SU-DHL-6 (cell line): ENCODE measurements around the gene SPECC1.

Source experiments
- H2AFZ ChIP-seq: fragments of 200-600 bp; sonication (generic); 2 replicates; pipeline ENCODE4 v1.6.1; 2014; ENCODE audit warnings: low read depth, mild to moderate bottlenecking, moderate library complexity, mixed read lengths, antibody characterized with exemption, low read length; ENCODE audit not compliant: severe bottlenecking
- H3F3A ChIP-seq: fragments of 200-600 bp; shearing (Covaris generic); 2 replicates; pipeline ENCODE4 v1.6.0; 2016; ENCODE audit warnings: antibody characterized with exemption, mild to moderate bottlenecking; ENCODE audit not compliant: insufficient read depth
- H3K27ac ChIP-seq: fragments of 200-600 bp; sonication (generic); 2 replicates; pipeline ENCODE4 v1.5.1; 2016; ENCODE audit warnings: low read depth, mild to moderate bottlenecking, low read length, moderate library complexity, mixed read lengths
- H3K27me3 ChIP-seq: fragments of 200-600 bp; sonication (generic), shearing (Covaris generic); 2 replicates; pipeline ENCODE4 v1.6.0; 2014; ENCODE audit warnings: mild to moderate bottlenecking, low read length
- H3K36me3 ChIP-seq: fragments of 200-600 bp; sonication (generic); 2 replicates; pipeline ENCODE4 v1.6.1; 2014; ENCODE audit warnings: mild to moderate bottlenecking, low read length, mixed read lengths
- H3K4me2 ChIP-seq: fragments of 300-600, 200-600 bp; shearing (Covaris generic), sonication (generic); 2 replicates; pipeline ENCODE4 v1.6.0; 2014; ENCODE audit warnings: low read length, low read depth, mild to moderate bottlenecking; ENCODE audit not compliant: poor library complexity, severe bottlenecking
- H3K4me3 ChIP-seq: fragments of 200-600 bp; sonication (generic); 2 replicates; pipeline ENCODE4 v1.5.1; 2014; ENCODE audit warnings: antibody characterized with exemption, low read length, mild to moderate bottlenecking, mixed read lengths; ENCODE audit not compliant: insufficient read depth, poor library complexity, severe bottlenecking
- H3K79me2 ChIP-seq: fragments of 200-600 bp; sonication (generic); 2 replicates; pipeline ENCODE4 v1.6.1; 2014; ENCODE audit warnings: mild to moderate bottlenecking, low read length, moderate library complexity; ENCODE audit not compliant: insufficient read depth
- H3K9ac ChIP-seq: fragments of 200-600 bp; sonication (generic); 2 replicates; pipeline ENCODE4 v1.7.0; 2014; ENCODE audit warnings: mild to moderate bottlenecking, low read length
- H3K9me2 ChIP-seq: fragments of 200-600 bp; sonication (generic); replicated peaks from 2 replicates; pipeline ENCODE4 v1.6.1; 2014; ENCODE audit warnings: low read length; ENCODE audit not compliant: insufficient read depth
- H3K9me3 ChIP-seq: fragments of 200-600 bp; sonication (generic); 2 replicates; pipeline ENCODE4 v1.6.1; 2014; ENCODE audit warnings: low read length, mixed read lengths; ENCODE audit not compliant: insufficient read depth
- H4K20me1 ChIP-seq: fragments of 200-600 bp; sonication (generic); 2 replicates; pipeline ENCODE4 v1.6.1; 2014; ENCODE audit warnings: low read depth, mild to moderate bottlenecking, antibody characterized with exemption, low read length, moderate library complexity, mixed read lengths
- CTCF ChIP-seq: fragments of 200-600 bp; sonication (generic); IDR thresholded peaks from one replicate; pipeline ENCODE4 v1.5.1; 2017; ENCODE audit warnings: antibody characterized with exemption, mild to moderate bottlenecking, low read length, moderate library complexity; ENCODE audit not compliant: insufficient read depth, poor library complexity, severe bottlenecking
- EZH2phosphoT487 ChIP-seq: fragments of 200-600 bp; sonication (generic), shearing (Covaris generic); conservative IDR thresholded peaks from 2 replicates; pipeline ENCODE4 v1.6.1; 2018; ENCODE audit warnings: mild to moderate bottlenecking, antibody characterized with exemption, low read length, moderate library complexity, mixed read lengths

SPECC1 gene

GRCh38 chr17:20210180-20210579 is 201.0 kb downstream of the SPECC1 start:
- Histone ChIP-seq H3K4me3 (no peak overlapping the region), H3K9me2 (no peaks in the 10 kb centered on the region), H2AFZ (no peak overlapping the region), H4K20me1 (no peaks in the 10 kb centered on the region), H3K9me3 (no peaks in the 10 kb centered on the region), H3K27ac (no peak overlapping the region), H3K4me2 (no peak overlapping the region), H3K79me2 (no peaks in the 10 kb centered on the region), H3F3A (no peaks in the 10 kb centered on the region), H3K36me3 (no peaks in the 10 kb centered on the region), H3K9ac (no peak overlapping the region), H3K27me3 (no peaks in the 10 kb centered on the region; the same call in 1 of the 2 replicates)
- no peak for TF ChIP-seq CTCF
- TF ChIP-seq EZH2phosphoT487 = no peak

- Histone ChIP-seq H3K4me2 (no peak overlapping the region), H3K9me3 (no peaks in the 10 kb centered on the region), H3K36me3 (no peaks in the 10 kb centered on the region), H3K27me3 (no peaks in the 10 kb centered on the region; the same call in 1 of the 2 replicates), H4K20me1 (no peaks in the 10 kb centered on the region), H3K9me2 (no peaks in the 10 kb centered on the region), H3K4me3 (no peak overlapping the region), H3K27ac (no peak overlapping the region), H3F3A (no peaks in the 10 kb centered on the region), H3K9ac (no peak overlapping the region), H3K79me2 (no peaks in the 10 kb centered on the region), H2AFZ (no peak overlapping the region)
- TF ChIP-seq CTCF (no peak), EZH2phosphoT487 (no peak)
Observed at GRCh38 chr17:20210614-20211013, 201.5 kb downstream of the SPECC1 start.

GRCh38 chr17:20211246-20211645 is 202.1 kb downstream of the SPECC1 start:
- H4K20me1 ChIP-seq = no peaks in the 10 kb centered on the region
- H2AFZ ChIP-seq = no peak overlapping the region
- no peaks in the 10 kb centered on the region; the same call in 1 of the 2 replicates for H3K27me3 ChIP-seq
- H3K9me2 ChIP-seq = no peaks in the 10 kb centered on the region
- H3K79me2 ChIP-seq = no peaks in the 10 kb centered on the region
- H3K4me3 ChIP-seq = no peak overlapping the region
- H3K9me3 ChIP-seq = no peaks in the 10 kb centered on the region
- TF ChIP-seq EZH2phosphoT487 (no peak), CTCF (no peak)
- H3K36me3 ChIP-seq = no peaks in the 10 kb centered on the region
- no peak overlapping the region for H3K4me2 ChIP-seq
- no peak overlapping the region for H3K27ac ChIP-seq
- no peak overlapping the region for H3K9ac ChIP-seq
- H3F3A ChIP-seq = no peaks in the 10 kb centered on the region

GRCh38 chr17:20213449-20213848 is 204.3 kb downstream of the SPECC1 start:
- Histone ChIP-seq H4K20me1 (no peaks in the 10 kb centered on the region), H3K9me3 (no peaks in the 10 kb centered on the region), H3K4me3 (no peak overlapping the region), H3F3A (no peaks in the 10 kb centered on the region), H3K27ac (no peak overlapping the region), H3K27me3 (no peaks in the 10 kb centered on the region; the same call in 1 of the 2 replicates), H3K79me2 (no peaks in the 10 kb centered on the region), H3K9me2 (no peaks in the 10 kb centered on the region), H3K36me3 (no peaks in the 10 kb centered on the region), H3K4me2 (no peak overlapping the region), H2AFZ (no peak overlapping the region), H3K9ac (no peak overlapping the region)
- no peak for TF ChIP-seq EZH2phosphoT487
- TF ChIP-seq CTCF = no peak
